Measurements from ENCODE around the gene CES3.

DNA sequence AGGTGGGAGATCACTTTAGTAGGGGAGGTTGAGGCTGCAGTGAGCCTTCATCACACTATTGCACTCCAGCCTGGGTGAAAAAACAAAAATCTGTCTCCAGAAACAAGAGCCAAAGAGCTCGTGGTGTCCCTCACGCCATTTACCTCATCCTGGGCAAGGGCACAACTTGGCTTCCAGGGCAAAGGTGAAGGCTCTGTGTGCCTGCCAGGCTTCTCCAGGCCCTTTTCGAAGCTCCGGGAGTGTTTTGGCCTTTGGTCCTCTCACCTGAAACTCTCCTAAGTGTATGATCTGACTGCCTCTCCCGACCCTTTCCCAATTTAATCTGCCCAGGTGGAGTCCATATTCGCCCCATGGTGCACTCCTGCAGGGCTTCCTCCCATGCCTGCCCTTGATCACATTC is 11.6 kb upstream of the CES3 start:
- TF ChIP-seq FOXM1 (IDR thresholded peaks at IDR 0.05; ENCODE audit: borderline replicate concordance) (no peak), TARDBP (IDR thresholded peaks at IDR 0.05) (no peak), ELF4 (IDR thresholded peaks at IDR 0.05) (no peak), FOXA1 (IDR thresholded peaks at IDR 0.05) (no peak), SUZ12 (IDR thresholded peaks at IDR 0.05) (no peak), FOXK2 (IDR thresholded peaks at IDR 0.05) (no peak), CTBP1 (IDR thresholded peaks at IDR 0.05; ENCODE audit: borderline replicate concordance) (no peak), L3MBTL2 (conservative IDR thresholded peaks at IDR 0.05) (no peak), BHLHE40 (IDR thresholded peaks at IDR 0.05; ENCODE audit: borderline replicate concordance) (no peak), NFRKB (IDR thresholded peaks at IDR 0.05) (no peak), HDGF (IDR thresholded peaks at IDR 0.05; ENCODE audit: borderline replicate concordance) (no peak), SP1 (IDR thresholded peaks at IDR 0.05) (no peak), ARNT (IDR thresholded peaks at IDR 0.05) (no peak)
- TF ChIP-seq, protein P1, sequence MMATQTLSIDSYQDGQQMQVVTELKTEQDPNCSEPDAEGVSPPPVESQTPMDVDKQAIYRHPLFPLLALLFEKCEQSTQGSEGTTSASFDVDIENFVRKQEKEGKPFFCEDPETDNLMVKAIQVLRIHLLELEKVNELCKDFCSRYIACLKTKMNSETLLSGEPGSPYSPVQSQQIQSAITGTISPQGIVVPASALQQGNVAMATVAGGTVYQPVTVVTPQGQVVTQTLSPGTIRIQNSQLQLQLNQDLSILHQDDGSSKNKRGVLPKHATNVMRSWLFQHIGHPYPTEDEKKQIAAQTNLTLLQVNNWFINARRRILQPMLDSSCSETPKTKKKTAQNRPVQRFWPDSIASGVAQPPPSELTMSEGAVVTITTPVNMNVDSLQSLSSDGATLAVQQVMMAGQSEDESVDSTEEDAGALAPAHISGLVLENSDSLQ (IDR thresholded peaks at IDR 0.05) = no peak
